HepG2 (cell line): ENCODE measurements around the gene ZSCAN2. TPM values are rescaled to one million over a fixed set of nuclear protein-coding genes. Genes with fewer than 3 reads are reported as not detected.

ENCODE experiments used
- ATAC-seq: fragments of 200-7000 bp; cut with Tn5 transposase; 3 replicates; pipeline ENCODE4 v1.9.1; 2020; ENCODE audit warnings: mild to moderate bottlenecking, moderate library complexity
- BruUV-seq: library from RNA; stranded (reverse); fragments of 400-500 nt; replicated peaks from 2 replicates; lab custom pipeline; 2021; lab: Mats Ljungman, UMichigan
- CTCF ChIA-PET: fragments of 300-600 bp; formaldehyde crosslinking; extraction: SDS; loops from one replicate; lab custom pipeline; 2021; ENCODE audit warnings: low total read pairs, inconsistent platforms, low intra/inter-chr PET ratio; lab: Yijun Ruan, JAX
- POLR2A ChIA-PET: fragments of 350-600 bp; sonication (Branson Sonifier 250); formaldehyde crosslinking; loops from one replicate; lab custom pipeline; 2020; ENCODE audit warnings: antibody characterized with exemption, inconsistent platforms; lab: Yijun Ruan, JAX
- DNase-seq: peaks from one replicate; pipeline ENCODE4 v3.0.0-alpha.2; 2015; ENCODE audit warnings: low spot score
- FAIRE-seq: peaks from 3 replicates; lab custom pipeline; 2011; peaks lifted over from hg19 to GRCh38; lab: Jason Lieb, UNC
- H2AFZ ChIP-seq: one replicate; pipeline ENCODE4 v1.6.1; 2011; ENCODE audit warnings: low read length, inconsistent platforms
- H3K27ac ChIP-seq: fragments of 300-600 bp; 3 replicates; pipeline ENCODE4 v1.8.0; 2011; ENCODE audit warnings: mixed run types, mild to moderate bottlenecking, mixed read lengths, low read length, inconsistent platforms; ENCODE audit not compliant: insufficient read depth; ENCODE audit errors: extremely low read length
- H3K27me3 ChIP-seq, 2 experiments: fragments of 200-600 bp in 1 of 2; 2 replicates in 1 of 2; 3 replicates in 1 of 2; pipeline versions ENCODE4 v1.6.0 to v1.8.0; 2011; ENCODE audit warnings: low read length in 2 of 2, mild to moderate bottlenecking in 2 of 2, moderate library complexity in 2 of 2, inconsistent platforms in 1 of 2; ENCODE audit not compliant: insufficient read depth in 2 of 2, control insufficient read depth in 1 of 2
- H3K36me3 ChIP-seq, 2 experiments: fragments of 200-600 bp in 1 of 2; replicated peaks in 1 of 2; 2 replicates in 1 of 2; 3 replicates in 1 of 2; pipeline versions ENCODE4 v1.5.1 to v1.8.0; 2011; ENCODE audit warnings: low read length in 2 of 2, inconsistent platforms in 1 of 2; ENCODE audit not compliant: insufficient read depth in 2 of 2, control insufficient read depth in 1 of 2
- H3K4me1 ChIP-seq: 2 replicates; pipeline ENCODE4 v1.5.1; 2012; ENCODE audit warnings: low read length, inconsistent platforms; ENCODE audit not compliant: insufficient read depth
- H3K4me2 ChIP-seq: 2 replicates; pipeline ENCODE4 v1.6.0; 2011; ENCODE audit warnings: low read depth, low read length, inconsistent platforms
- H3K4me3 ChIP-seq, 3 experiments: fragments of 200-600 bp in 1 of 3; sonication (generic), shearing (Covaris generic) in 1 of 3; replicated peaks in 1 of 3; 2 replicates each; pipeline ENCODE4 v1.5.1; 2011 to 2016; ENCODE audit warnings: low read length in 3 of 3, inconsistent platforms in 2 of 3, low read depth in 2 of 3, mild to moderate bottlenecking in 2 of 3, control low read depth in 1 of 3, mixed read lengths in 1 of 3; ENCODE audit not compliant: insufficient read depth in 1 of 3
- H3K79me2 ChIP-seq: one replicate; pipeline ENCODE4 v1.6.1; 2011; ENCODE audit warnings: low read length, inconsistent platforms; ENCODE audit not compliant: insufficient read depth
- H3K9ac ChIP-seq: 2 replicates; pipeline ENCODE4 v1.6.0; 2011; ENCODE audit warnings: mild to moderate bottlenecking, low read depth, low read length, inconsistent platforms; ENCODE audit not compliant: insufficient read depth
- H3K9me3 ChIP-seq: 2 replicates; pipeline ENCODE4 v1.5.1; 2012; ENCODE audit warnings: mild to moderate bottlenecking, low read length
- H4K20me1 ChIP-seq: 2 replicates; pipeline ENCODE4 v1.6.0; 2011; ENCODE audit warnings: inconsistent platforms, mild to moderate bottlenecking, low read length, moderate library complexity; ENCODE audit not compliant: insufficient read depth
- CAMTA2 ChIP-seq: sonication (generic); formaldehyde crosslinking; IDR thresholded peaks from 2 replicates; pipeline ENCODE4 v1.4.0; 2020; ENCODE audit warnings: mild to moderate bottlenecking, missing genetic modification reagents, borderline replicate concordance
- CCDC6 ChIP-seq: sonication (generic); formaldehyde crosslinking; IDR thresholded peaks from 2 replicates; pipeline ENCODE4 v1.8.1; 2022; ENCODE audit warnings: mild to moderate bottlenecking, missing genetic modification reagents, moderate library complexity
- FUBP1 ChIP-seq: sonication (generic); formaldehyde crosslinking; IDR thresholded peaks from 2 replicates; pipeline ENCODE4 v1.5.1; 2020; ENCODE audit warnings: missing genetic modification reagents, mild to moderate bottlenecking, borderline replicate concordance
- HNF4G ChIP-seq, 2 experiments: sonication (generic) in 1 of 2; formaldehyde crosslinking in 1 of 2; IDR thresholded peaks; 2 replicates each; pipeline versions ENCODE4 v1.4.0 to v1.6.1; 2011 to 2020; ENCODE audit warnings: borderline replicate concordance in 2 of 2, low read depth in 2 of 2, mild to moderate bottlenecking in 2 of 2, low read length in 1 of 2, missing genetic modification reagents in 1 of 2, moderate library complexity in 1 of 2
- RFX3 ChIP-seq: IDR thresholded peaks from 2 replicates; pipeline ENCODE4 v1.6.1; 2016; ENCODE audit warnings: missing biosample characterization, missing genetic modification reagents
- SYNCRIP ChIP-seq: fragments of 200-400 bp; formaldehyde crosslinking; IDR thresholded peaks from 2 replicates; pipeline ENCODE4 v1.6.1; 2018; ENCODE audit warnings: mild to moderate bottlenecking, low read depth, low read length; ENCODE audit not compliant: insufficient read depth
- TOE1 ChIP-seq: sonication (generic); formaldehyde crosslinking; IDR thresholded peaks from 2 replicates; pipeline ENCODE4 v1.4.0; 2020; ENCODE audit warnings: mild to moderate bottlenecking, missing genetic modification reagents
- ZNF17 ChIP-seq: sonication (generic); formaldehyde crosslinking; IDR thresholded peaks from 2 replicates; pipeline ENCODE4 v1.5.0; 2020; ENCODE audit warnings: mild to moderate bottlenecking, missing genetic modification reagents
- ZNF296 ChIP-seq: sonication (generic); formaldehyde crosslinking; conservative IDR thresholded peaks from 2 replicates; pipeline ENCODE4 v1.5.0; 2020; ENCODE audit warnings: mild to moderate bottlenecking, missing genetic modification reagents
- ZSCAN5A ChIP-seq: sonication (generic); formaldehyde crosslinking; IDR thresholded peaks from 2 replicates; pipeline ENCODE4 v1.8.0; 2022; ENCODE audit warnings: mild to moderate bottlenecking, missing genetic modification reagents, borderline replicate concordance
- WGBS: methylation state at CpG from one replicate; pipeline ENCODE4 v1.1.6; 2017; ENCODE audit warnings: low lambda C conversion rate; 5-methylcytosine and 5-hydroxymethylcytosine counted together
- in situ Hi-C: cut with HindIII; loops from 2 replicates; pipeline ENCODE4 v1.10.0; 2017; ENCODE audit warnings: low pct_unique_long_range_greater_than_20kb; ENCODE audit not compliant: extremely low pct_ligation_motif_present
- intact Hi-C: fragments of 100-400 bp; cut with micrococcal nuclease; formaldehyde crosslinking; loops from one replicate; pipeline ENCODE4 v1.10.0; 2022; ENCODE audit not compliant: unreplicated experiment
- polyA plus RNA-seq, 8 experiments: library from polyadenylated mRNA; depleted of rRNA in 3 of 8; stranded (reverse) in 7 of 8; unstranded in 1 of 8; fragments of >200 nt; fragmentation: Illumina TruSeq in 4 of 8; extraction: Trizol in 4 of 8; gene quantifications; 2 replicates each; pipeline versions ENCODE4 v1.2.1 to v1.2.3, GENCODE V29; 2011 to 2016; ENCODE audit warnings: low read depth in 4 of 8, missing spikeins in 1 of 8, mixed read lengths in 1 of 8; ENCODE audit not compliant: insufficient read depth in 1 of 8
- total RNA-seq, 5 experiments: library from RNA; depleted of rRNA; stranded (reverse); fragments of >200 nt; fragmentation: Illumina TruSeq; extraction: Trizol; gene quantifications; 2 replicates each; pipeline ENCODE4 v1.2.3, GENCODE V29; 2016; ENCODE audit warnings: low read depth in 1 of 5

The ZSCAN2 gene
- total and polyA plus RNA-seq, 2 of the 13 experiments (the other 11 are each of a cell fraction or from before 2014, with no cell fraction given) = 11.4 to 21.5 TPM

GRCh38 chr15:84634228-84634837, 33.5 kb downstream of the ZSCAN2 start:
- in situ Hi-C loops = no loop called here
- Histone ChIP-seq H3K9me3 (no peaks in the 10 kb centered on the region), H3K4me3 (peak overlapping the region; percentile 67 to 83 (median 68); a peak in 5 of 6 replicates), H3K4me2 (peak overlapping the region; percentile 93), H2AFZ (no peak overlapping the region), H3K4me1 (peaks cover 42% of the 10 kb centered on the region), H3K27me3 (no peaks in the 10 kb centered on the region; a peak in 1 of 5 replicates)
- FAIRE-seq = no peak
- POLR2A ChIA-PET = interaction anchor here (0.7 to 6.4 kb wide), 8 partner anchors 8 to 34 kb away, joined by 3 to 47 read pairs (median 4); partner anchors contain the start of genes WDR73 and ZSCAN2
- TF ChIP-seq ZNF17 (no peak), ZNF296 (no peak), FUBP1 (no peak), TOE1 (CRISPR knock-in tag) (no peak), ZSCAN5A (CRISPR knock-in tag) (no peak), CCDC6 (peak; percentile 61), HNF4G (IDR thresholded peaks at IDR 0.05; ENCODE audit: borderline replicate concordance, low read depth, low read length) (no peak), HNF4G (CRISPR knock-in tag; IDR thresholded peaks at IDR 0.05; ENCODE audit: borderline replicate concordance, low read depth) (peak; percentile 6; the same call in 1 of the 2 replicates), SYNCRIP (no peak), CAMTA2 (CRISPR knock-in tag) (no peak), RFX3 (CRISPR knock-in tag) (no peak)
- TF ChIP-seq, all 625 proteins: peak for 2
- Histone ChIP-seq H3K9ac (peak overlapping the region; percentile 68; the same call in 1 of the 2 replicates), H4K20me1 (peaks cover 22% of the 10 kb centered on the region), H3K36me3 (peaks cover 7% of the 10 kb centered on the region in 2 experiments; a peak in 4 of 5 replicates), H3K79me2 (peaks cover 13% of the 10 kb centered on the region), H3K27ac (no peak overlapping the region)
- CTCF ChIA-PET = interaction anchor here (1.3 kb wide), 1 partner anchor 35 kb away, joined by 4 read pairs; no protein-coding TSS in a partner anchor
- WGBS = 64% methylated on average over 16 of the region's 23 CpGs
- no TSS peak for BruUV-seq
- ATAC-seq = no peak
- intact Hi-C loops = no loop called here
- no peak for DNase-seq
